ENCODE results near the gene RMRP. TPM values are rescaled to one million over a fixed set of nuclear protein-coding genes. Genes with fewer than 3 reads are reported as not detected.

RMRP gene
- total and polyA plus RNA-seq, 9 of the 15 experiments (the other 6 are each of a cell fraction or from before 2014, with no cell fraction given): 75.7 to 89,974 (median 13,378) TPM; not detected in 3

- no TSS peak for BruUV-seq (replicated peaks)
- H3K79me2 ChIP-seq (ENCODE audit: control insufficient read depth, insufficient read depth, low read length): no peaks in the 10 kb centered on the region
- H2AFZ ChIP-seq (ENCODE audit: low read depth, low read length): no peak overlapping the region
- no peak overlapping the region for H3K4me2 ChIP-seq (ENCODE audit: insufficient read depth, low read length)
- no peaks in the 10 kb centered on the region for H3K9me1 ChIP-seq (ENCODE audit: control insufficient read depth, insufficient read depth, low read length)
- peaks cover 7% of the 10 kb centered on the region; the same call in 2 of the 3 replicates for H3K36me3 ChIP-seq (ENCODE audit: control insufficient read depth, insufficient read depth, low read length)
- 18% methylated on average over 1 of the region's 2 CpGs for WGBS (ENCODE audit: insufficient coverage, low coverage, missing lambda C conversion rate)
- no peaks in the 10 kb centered on the region for H4K20me1 ChIP-seq (replicated peaks; ENCODE audit: control insufficient read depth, insufficient read depth, low read length)
- no peaks in the 10 kb centered on the region for H3K27me3 ChIP-seq (ENCODE audit: control insufficient read depth in 2 of 2, insufficient read depth in 2 of 2, low read length in 2 of 2)
- no peak for DNase-seq (ENCODE audit: extremely low read depth in 1 of 4, low spot score in 3 of 4)
- no peak for ATAC-seq
- TF ChIP-seq STAT5B (CRISPR knock-in tag; IDR thresholded peaks at IDR 0.05) (no peak), KDM1A (IDR thresholded peaks at IDR 0.05) (no peak), TOE1 (IDR thresholded peaks at IDR 0.05; ENCODE audit: borderline replicate concordance) (no peak), TOE1 (CRISPR knock-in tag; IDR thresholded peaks at IDR 0.05; ENCODE audit: borderline replicate concordance, low read depth) (no peak), ZFPM2 (CRISPR knock-in tag; IDR thresholded peaks at IDR 0.05) (no peak), ATF6 (CRISPR knock-in tag; IDR thresholded peaks at IDR 0.05) (no peak), XRCC4 (IDR thresholded peaks at IDR 0.05; ENCODE audit: extremely low read depth, insufficient read depth, insufficient read length) (no peak), E2F5 (CRISPR knock-in tag; IDR thresholded peaks at IDR 0.05) (no peak), NCOR1 (IDR thresholded peaks at IDR 0.05) (no peak), FIP1L1 (IDR thresholded peaks at IDR 0.05; ENCODE audit: low read depth, low read length, poor library complexity, severe bottlenecking) (no peak), RNF2 (IDR thresholded peaks at IDR 0.05) (no peak), NFYB (IDR thresholded peaks at IDR 0.05; ENCODE audit: extremely low read depth, insufficient read length) (no peak), AFF4 (CRISPR knock-in tag; IDR thresholded peaks at IDR 0.05) (no peak), PURB (CRISPR knock-in tag; IDR thresholded peaks at IDR 0.05; ENCODE audit: low read depth) (no peak), CBFA2T2 (conservative IDR thresholded peaks at IDR 0.05) (no peak), TBL1XR1 (IDR thresholded peaks at IDR 0.05; ENCODE audit: low read length in 2 of 2) (no peak)
- in situ Hi-C loops (cut with MboI): no loop called here
- ChIA-PET POLR2A (no interaction called here), CTCF (ENCODE audit: low intra/inter-chr PET ratio) (no interaction called here)
- H3K4me3 ChIP-seq: no peak overlapping the region
- H3K4me1 ChIP-seq (replicated peaks in 1 of 2; ENCODE audit: control insufficient read depth in 2 of 2, insufficient read depth in 2 of 2, low read length in 2 of 2): peaks cover 12 to 23% of the 10 kb centered on the region in 2 experiments; a peak in 4 of 5 replicates
- intact Hi-C loops (cut with micrococcal nuclease): no loop called here
- no peaks in the 10 kb centered on the region for H3K9me3 ChIP-seq (replicated peaks; ENCODE audit: control insufficient read depth, insufficient read depth, low read depth, low read length)
- no peak overlapping the region for H3K27ac ChIP-seq (ENCODE audit: extremely low read depth, low read depth, low read length)
- H3K9ac ChIP-seq (ENCODE audit: insufficient read depth in 1 of 2, low read depth in 2 of 2, low read length in 2 of 2): no peak overlapping the region
- no peak for FAIRE-seq
Observed at GRCh38 chr9:35687972-35688557, 30.2 kb upstream of the RMRP start.
